HEK293T (cell line): Measurements from ENCODE around the gene SH3RF3.

Experiments used
- CTCF ChIA-PET: fragments of 350-600 bp; formaldehyde crosslinking; extraction: SDS; loops from one replicate; lab custom pipeline; 2021; ENCODE audit warnings: antibody characterized with exemption, inconsistent platforms; lab: Yijun Ruan, JAX
- POLR2A ChIA-PET: fragments of 350-600 bp; formaldehyde crosslinking; extraction: SDS; loops from one replicate; lab custom pipeline; 2020; ENCODE audit warnings: antibody characterized with exemption, inconsistent platforms; lab: Yijun Ruan, JAX
- DNase-seq: peaks from one replicate; pipeline ENCODE4 v3.0.0; 2012; ENCODE audit warnings: mixed read lengths; ENCODE audit errors: extremely low spot score
- ARNT ChIP-seq: fragments of 450-650 bp; IDR thresholded peaks from 2 replicates; pipeline ENCODE4 v1.6.1; 2017; ENCODE audit warnings: mild to moderate bottlenecking
- BHLHE40 ChIP-seq: fragments of 450-650 bp; IDR thresholded peaks from 2 replicates; pipeline ENCODE4 v1.6.1; 2016; ENCODE audit warnings: mild to moderate bottlenecking, moderate library complexity, borderline replicate concordance
- CTBP1 ChIP-seq: fragments of 450-650 bp; IDR thresholded peaks from 2 replicates; pipeline ENCODE4 v1.6.1; 2016; ENCODE audit warnings: borderline replicate concordance
- ELF4 ChIP-seq: fragments of 450-650 bp; IDR thresholded peaks from 2 replicates; pipeline ENCODE4 v1.6.1; 2017; ENCODE audit warnings: antibody characterized with exemption
- FOXA1 ChIP-seq: fragments of 450-650 bp; IDR thresholded peaks from 2 replicates; pipeline ENCODE4 v1.6.1; 2016; ENCODE audit warnings: mild to moderate bottlenecking
- FOXK2 ChIP-seq: fragments of 450-650 bp; IDR thresholded peaks from 2 replicates; pipeline ENCODE4 v1.6.1; 2016; ENCODE audit warnings: mild to moderate bottlenecking
- FOXM1 ChIP-seq: fragments of 450-650 bp; IDR thresholded peaks from 2 replicates; pipeline ENCODE4 v1.6.1; 2017; ENCODE audit warnings: mild to moderate bottlenecking, borderline replicate concordance
- L3MBTL2 ChIP-seq: fragments of 450-650 bp; conservative IDR thresholded peaks from 2 replicates; pipeline ENCODE4 v1.6.1; 2016; ENCODE audit warnings: mild to moderate bottlenecking
- LEF1 ChIP-seq: fragments of 450-650 bp; IDR thresholded peaks from 2 replicates; pipeline ENCODE4 v1.6.1; 2017; ENCODE audit warnings: mild to moderate bottlenecking, borderline replicate concordance
- NFRKB ChIP-seq: fragments of 450-650 bp; IDR thresholded peaks from 2 replicates; pipeline ENCODE4 v1.6.1; 2016; ENCODE audit warnings: mild to moderate bottlenecking, moderate library complexity
- PKNOX1 ChIP-seq: fragments of 450-650 bp; IDR thresholded peaks from 2 replicates; pipeline ENCODE4 v1.6.1; 2016
- SP1 ChIP-seq: fragments of 450-650 bp; IDR thresholded peaks from 2 replicates; pipeline ENCODE4 v1.6.1; 2017
- SUZ12 ChIP-seq: fragments of 450-650 bp; IDR thresholded peaks from 2 replicates; pipeline ENCODE4 v1.6.1; 2016; ENCODE audit warnings: mild to moderate bottlenecking
- TARDBP ChIP-seq: fragments of 450-650 bp; IDR thresholded peaks from 2 replicates; pipeline ENCODE4 v1.6.1; 2016
- ZNF384 ChIP-seq: fragments of 450-650 bp; IDR thresholded peaks from 2 replicates; pipeline ENCODE4 v1.6.1; 2016

SH3RF3 gene

GRCh38 chr2:109411640-109412325, 282.8 kb downstream of the SH3RF3 start:
- ChIA-PET POLR2A (no interaction called here), CTCF (no interaction called here)

GRCh38 chr2:109415581-109416013, 286.6 kb downstream of the SH3RF3 start:
- no peak for DNase-seq
- POLR2A ChIA-PET, result no interaction called here
- no peak for TF ChIP-seq LEF1
- TF ChIP-seq NFRKB, result no peak
- no peak for TF ChIP-seq FOXK2
- TF ChIP-seq ARNT, result no peak
- CTCF ChIA-PET, result no interaction called here

More at GRCh38 chr2:109411640-109412325, 282.8 kb downstream of the SH3RF3 start:
- TF ChIP-seq ARNT, result no peak
- no peak for TF ChIP-seq NFRKB
- no peak for TF ChIP-seq ZNF384
- TF ChIP-seq FOXM1, result no peak
- no peak for TF ChIP-seq CTBP1
- TF ChIP-seq FOXK2, result no peak
- TF ChIP-seq L3MBTL2, result no peak
- TF ChIP-seq PKNOX1, result no peak
- TF ChIP-seq SUZ12, result no peak
- TF ChIP-seq LEF1, result no peak
- no peak for TF ChIP-seq BHLHE40
- no peak for TF ChIP-seq ELF4
- no peak for TF ChIP-seq TARDBP
- DNase-seq, result no peak

- CTCF ChIA-PET, result no interaction called here
- DNase-seq, result no peak
- POLR2A ChIA-PET, result no interaction called here
- TF ChIP-seq LEF1, result no peak
- no peak for TF ChIP-seq FOXM1
- no peak for TF ChIP-seq FOXK2
- no peak for TF ChIP-seq FOXA1
- no peak for TF ChIP-seq NFRKB
- no peak for TF ChIP-seq SUZ12
- no peak for TF ChIP-seq BHLHE40
- TF ChIP-seq TARDBP, result no peak
Observed at GRCh38 chr2:109417701-109418335, 288.8 kb downstream of the SH3RF3 start.

- TF ChIP-seq SUZ12, result no peak
- no peak for TF ChIP-seq ARNT
- TF ChIP-seq FOXK2, result no peak
- TF ChIP-seq TARDBP, result no peak
- TF ChIP-seq SP1, result no peak
- no peak for TF ChIP-seq NFRKB
- no peak for TF ChIP-seq FOXM1
- no peak for TF ChIP-seq L3MBTL2
- TF ChIP-seq PKNOX1, result no peak
- TF ChIP-seq ELF4, result no peak
- no peak for TF ChIP-seq LEF1
- ChIA-PET POLR2A (no interaction called here), CTCF (interaction anchor here (1.1 kb wide), 1 partner anchor 8 kb away, joined by 4 read pairs; no protein-coding TSS in a partner anchor)
- DNase-seq, result no peak
Observed at GRCh38 chr2:109418716-109419115, 289.7 kb downstream of the SH3RF3 start.

GRCh38 chr2:109419171-109419756, 290.3 kb downstream of the SH3RF3 start:
- POLR2A ChIA-PET, result no interaction called here
- DNase-seq, result no peak
- CTCF ChIA-PET, result interaction anchor here (0.6 to 1.1 kb wide), 2 partner anchors 9 to 481 kb away, joined by 3 to 4 read pairs; no protein-coding TSS in a partner anchor

More at GRCh38 chr2:109419171-109419756, 290.3 kb downstream of the SH3RF3 start:
- TF ChIP-seq L3MBTL2, result no peak
- no peak for TF ChIP-seq PKNOX1
- TF ChIP-seq LEF1, result no peak
- TF ChIP-seq FOXK2, result no peak
- TF ChIP-seq CTBP1, result no peak
- no peak for TF ChIP-seq FOXM1
- TF ChIP-seq ARNT, result no peak
- TF ChIP-seq NFRKB, result no peak
